Activated CD8-positive, alpha-beta T cell treated with anti-CD3 and anti-CD28 coated beads, Interleukin-2, amount 10 ng/mL, durations not matched to agents 7 days and 5 days (primary cell): ENCODE measurements around the gene SAMD13. TPM values are rescaled to one million over a fixed set of nuclear protein-coding genes. Genes with fewer than 3 reads are reported as not detected.

ENCODE experiments used
- ATAC-seq: fragments of 150-1000 bp; cut with Tn5 transposase; one replicate; pipeline ENCODE4 v1.10.0; 2021; ENCODE audit warnings: moderate library complexity
- CTCF ChIA-PET: fragments of 350-600 bp; sonication (Branson Sonifier 250); formaldehyde crosslinking; loops from one replicate; lab custom pipeline; 2021; ENCODE audit warnings: antibody characterized with exemption; lab: Charles Lee
- POLR2A ChIA-PET: fragments of 350-600 bp; sonication (Branson Sonifier 250); formaldehyde crosslinking; loops from one replicate; lab custom pipeline; 2021; ENCODE audit warnings: antibody characterized with exemption; lab: Charles Lee
- DNase-seq: peaks from one replicate; pipeline ENCODE4 v3.0.0-alpha.2; 2020
- H3K27ac Mint-ChIP-seq: one replicate; pipeline ENCODE4 v1.8.0; 2021; ENCODE audit warnings: mild to moderate bottlenecking, mixed read lengths
- H3K27me3 Mint-ChIP-seq: one replicate; pipeline ENCODE4 v1.8.0; 2021; ENCODE audit warnings: low read depth, mixed read lengths
- H3K36me3 Mint-ChIP-seq: one replicate; pipeline ENCODE4 v1.8.0; 2021; ENCODE audit warnings: low read depth, mixed read lengths
- H3K4me1 Mint-ChIP-seq: one replicate; pipeline ENCODE4 v1.8.0; 2021; ENCODE audit warnings: low read depth, mixed read lengths
- H3K4me3 Mint-ChIP-seq: one replicate; pipeline ENCODE4 v1.8.0; 2021; ENCODE audit warnings: mild to moderate bottlenecking, mixed read lengths
- H3K9me3 Mint-ChIP-seq: one replicate; pipeline ENCODE4 v1.8.0; 2022; ENCODE audit warnings: mixed read lengths; ENCODE audit not compliant: insufficient read depth
- total RNA-seq, 2 experiments: library from RNA; stranded (reverse); gene quantifications; one replicate each; pipeline ENCODE4 v1.2.3, GENCODE V29; 2021

SAMD13 gene
- total RNA-seq, 2 experiments from 2014 or later: 0.29 TPM; not detected in 1

DNA sequence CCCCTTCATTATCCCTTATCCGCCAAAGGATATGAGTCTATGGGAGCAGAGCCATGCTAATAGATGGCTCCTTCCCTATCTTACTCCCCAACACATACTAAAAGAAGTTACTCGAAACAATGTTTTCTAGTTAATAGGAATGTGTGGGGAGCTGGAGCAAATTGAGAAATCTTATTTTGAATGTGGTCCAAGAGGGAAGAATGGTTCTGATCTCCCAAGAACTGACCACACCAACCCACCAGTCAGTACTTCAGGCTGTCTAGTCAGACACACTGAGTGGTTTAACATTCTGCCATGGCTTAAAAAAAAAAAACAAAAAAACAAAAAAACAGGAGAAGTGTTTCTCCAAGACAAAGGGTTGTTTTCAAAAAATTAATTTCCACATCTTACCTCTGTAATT lies 65.3 kb downstream of the SAMD13 start:
- Mint-ChIP-seq H3K4me1 (peaks cover 5% of the 10 kb centered on the region), H3K27ac (no peak overlapping the region), H3K4me3 (no peak overlapping the region), H3K9me3 (no peaks in the 10 kb centered on the region), H3K27me3 (no peaks in the 10 kb centered on the region), H3K36me3 (no peaks in the 10 kb centered on the region)
- DNase-seq (no peak), ATAC-seq (no peak)
- ChIA-PET POLR2A (no interaction called here), CTCF (no interaction called here)

- ATAC-seq: no peak
- ChIA-PET CTCF (no interaction called here), POLR2A (no interaction called here)
- DNase-seq: no peak
- Mint-ChIP-seq H3K36me3 (no peaks in the 10 kb centered on the region), H3K4me1 (peaks cover 5% of the 10 kb centered on the region), H3K9me3 (no peaks in the 10 kb centered on the region), H3K27ac (no peak overlapping the region), H3K4me3 (no peak overlapping the region), H3K27me3 (no peaks in the 10 kb centered on the region)
Measured at GRCh38 chr1:84367219-84367618, 65.7 kb downstream of the SAMD13 start.

DNA sequence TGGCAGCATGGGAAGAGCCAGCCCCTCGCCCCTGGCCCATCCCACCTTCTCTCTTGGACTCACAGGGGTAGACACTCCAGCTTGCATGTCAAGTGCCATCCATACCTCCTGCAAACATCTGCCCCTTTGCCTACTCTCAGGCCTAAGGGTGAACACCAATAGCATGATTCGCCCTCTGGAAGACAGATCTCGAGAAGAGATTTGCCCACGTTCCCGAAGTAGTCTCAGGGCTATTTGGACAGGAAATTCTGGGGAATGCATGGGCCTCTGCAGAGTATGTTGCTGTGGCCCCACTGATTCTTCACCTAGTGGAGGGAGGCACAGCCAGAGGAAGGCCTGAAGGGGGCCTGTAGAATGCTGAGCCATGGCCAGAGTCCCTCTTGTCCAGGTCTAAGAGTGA lies 66.9 kb downstream of the SAMD13 start:
- no peaks in the 10 kb centered on the region for H3K9me3 Mint-ChIP-seq
- H3K27ac Mint-ChIP-seq: no peak overlapping the region
- H3K4me3 Mint-ChIP-seq: no peak overlapping the region
- ChIA-PET POLR2A (no interaction called here), CTCF (no interaction called here)
- no peaks in the 10 kb centered on the region for H3K36me3 Mint-ChIP-seq
- ATAC-seq (no peak), DNase-seq (no peak)
- no peaks in the 10 kb centered on the region for H3K27me3 Mint-ChIP-seq
- H3K4me1 Mint-ChIP-seq: peaks cover 5% of the 10 kb centered on the region

GRCh38 chr1:84370266-84370665 lies 68.8 kb downstream of the SAMD13 start:
- DNase-seq (no peak), ATAC-seq (no peak)
- H3K4me1 Mint-ChIP-seq: peaks cover 5% of the 10 kb centered on the region
- H3K9me3 Mint-ChIP-seq: no peaks in the 10 kb centered on the region
- POLR2A ChIA-PET: no interaction called here
- no peaks in the 10 kb centered on the region for H3K27me3 Mint-ChIP-seq
- H3K4me3 Mint-ChIP-seq: no peak overlapping the region
- H3K36me3 Mint-ChIP-seq: no peaks in the 10 kb centered on the region
- CTCF ChIA-PET: interaction anchor here (0.6 kb wide), 1 partner anchor 63 kb away, joined by 3 read pairs; no protein-coding TSS in a partner anchor
- H3K27ac Mint-ChIP-seq: no peak overlapping the region

DNA sequence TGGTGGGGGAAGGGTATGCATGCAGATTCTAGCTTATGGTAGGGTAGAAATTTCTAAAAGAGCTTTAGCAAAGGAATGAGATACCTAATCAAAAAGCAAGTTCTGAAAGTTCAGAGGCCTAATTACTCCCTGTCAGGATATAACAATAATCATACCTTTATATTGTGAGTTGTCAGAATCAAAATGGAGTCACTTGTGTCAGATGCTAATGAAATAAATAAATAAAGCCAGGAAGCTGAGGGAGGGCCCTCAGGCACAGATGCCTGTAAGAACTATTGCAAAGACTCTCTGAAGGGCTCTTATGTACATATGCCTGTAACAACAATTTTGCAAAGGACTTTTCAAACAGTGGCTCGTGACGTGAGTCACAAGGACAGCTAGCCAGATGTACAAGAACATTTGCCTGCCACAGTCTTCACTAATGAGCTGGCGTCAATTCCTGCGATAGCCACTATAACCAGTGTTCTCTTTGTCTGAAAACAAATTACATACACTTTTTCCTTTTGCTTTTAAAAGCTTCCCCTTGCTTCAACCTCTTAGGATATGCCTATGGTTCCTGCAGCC lies 69.4 kb downstream of the SAMD13 start:
- peaks cover under 1% of the 10 kb centered on the region for H3K4me1 Mint-ChIP-seq
- CTCF ChIA-PET: no interaction called here
- DNase-seq (no peak), ATAC-seq (no peak)
- H3K4me3 Mint-ChIP-seq: no peak overlapping the region
- POLR2A ChIA-PET: no interaction called here
- no peaks in the 10 kb centered on the region for H3K9me3 Mint-ChIP-seq
- H3K36me3 Mint-ChIP-seq: no peaks in the 10 kb centered on the region
- H3K27ac Mint-ChIP-seq: no peak overlapping the region
- H3K27me3 Mint-ChIP-seq: no peaks in the 10 kb centered on the region

DNA sequence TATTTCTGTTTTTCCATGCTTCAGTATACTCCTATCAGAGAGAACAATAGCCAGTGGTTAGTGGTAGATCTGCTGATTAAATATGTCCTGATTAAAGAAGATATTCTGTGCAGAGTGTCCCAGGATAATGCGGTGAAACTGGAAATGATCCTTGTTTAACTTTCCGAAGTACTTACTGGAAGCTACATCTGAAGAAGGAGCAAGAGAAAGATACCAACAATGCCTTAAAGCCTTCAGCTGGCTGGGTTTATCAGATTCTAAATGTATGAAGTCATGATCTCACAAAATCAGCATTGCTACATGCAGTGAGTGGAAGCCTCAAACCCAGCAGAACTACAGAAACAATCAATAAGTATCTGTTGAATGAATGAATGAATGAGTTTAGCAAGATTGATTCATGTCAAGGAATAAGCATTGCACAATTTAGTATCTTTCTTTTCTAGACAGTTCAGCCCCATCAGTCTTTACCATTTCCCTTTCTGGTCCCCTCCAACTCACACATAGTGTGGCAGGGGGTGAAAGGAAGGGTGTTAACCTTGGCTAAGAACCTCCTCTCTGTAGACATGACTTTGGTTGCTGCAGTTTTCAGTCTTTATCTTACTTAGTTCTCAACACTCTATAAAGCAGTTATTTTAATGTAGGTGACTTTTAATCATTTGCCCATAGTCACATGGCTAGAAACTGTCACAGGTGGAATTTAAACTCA lies 72.1 kb downstream of the SAMD13 start:
- no peak for DNase-seq
- H3K36me3 Mint-ChIP-seq: no peaks in the 10 kb centered on the region
- ChIA-PET POLR2A (no interaction called here), CTCF (no interaction called here)
- no peaks in the 10 kb centered on the region for H3K9me3 Mint-ChIP-seq
- no peak for ATAC-seq
- H3K4me3 Mint-ChIP-seq: no peak overlapping the region
- H3K27me3 Mint-ChIP-seq: no peaks in the 10 kb centered on the region
- H3K4me1 Mint-ChIP-seq: no peaks in the 10 kb centered on the region
- no peak overlapping the region for H3K27ac Mint-ChIP-seq

DNA sequence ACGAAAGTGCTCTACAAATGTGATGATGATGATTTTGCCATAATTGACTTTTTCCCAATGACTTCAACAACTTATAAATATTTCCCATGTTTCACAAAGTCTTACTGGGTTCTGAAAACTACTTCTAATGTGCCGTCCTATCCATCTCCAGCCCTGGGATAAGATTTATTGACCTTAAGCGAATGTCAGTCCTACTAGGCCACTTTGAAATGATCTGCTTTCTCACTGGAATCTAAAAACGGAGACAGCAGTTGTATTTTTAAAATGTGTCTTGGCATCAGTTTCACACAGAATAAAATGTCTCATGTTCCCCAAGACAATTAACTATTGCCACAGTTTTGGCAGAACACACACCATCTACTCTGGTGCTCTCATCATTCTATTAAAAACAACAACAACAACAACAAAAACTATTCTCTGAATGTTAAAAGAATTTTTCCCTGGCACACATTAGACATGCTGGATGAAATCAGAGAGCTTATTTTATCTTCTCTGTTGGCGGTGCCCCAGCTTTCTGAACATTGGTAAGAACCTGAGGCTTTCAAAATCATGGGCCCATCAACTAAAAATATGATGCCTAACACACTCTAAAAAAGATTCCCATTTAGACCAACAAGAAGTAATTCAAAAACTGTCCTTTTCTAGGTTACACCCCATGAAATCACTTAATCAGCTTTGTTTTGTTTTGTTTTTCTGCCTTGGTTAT lies 73.6 kb downstream of the SAMD13 start:
- DNase-seq (no peak), ATAC-seq (no peak)
- Mint-ChIP-seq H3K27ac (no peak overlapping the region), H3K9me3 (no peaks in the 10 kb centered on the region), H3K36me3 (no peaks in the 10 kb centered on the region), H3K4me3 (no peak overlapping the region), H3K4me1 (no peaks in the 10 kb centered on the region), H3K27me3 (no peaks in the 10 kb centered on the region)
- POLR2A ChIA-PET: no interaction called here
- CTCF ChIA-PET: interaction anchor here (1.2 kb wide), 1 partner anchor 19 kb away, joined by 3 read pairs; no protein-coding TSS in a partner anchor

DNA sequence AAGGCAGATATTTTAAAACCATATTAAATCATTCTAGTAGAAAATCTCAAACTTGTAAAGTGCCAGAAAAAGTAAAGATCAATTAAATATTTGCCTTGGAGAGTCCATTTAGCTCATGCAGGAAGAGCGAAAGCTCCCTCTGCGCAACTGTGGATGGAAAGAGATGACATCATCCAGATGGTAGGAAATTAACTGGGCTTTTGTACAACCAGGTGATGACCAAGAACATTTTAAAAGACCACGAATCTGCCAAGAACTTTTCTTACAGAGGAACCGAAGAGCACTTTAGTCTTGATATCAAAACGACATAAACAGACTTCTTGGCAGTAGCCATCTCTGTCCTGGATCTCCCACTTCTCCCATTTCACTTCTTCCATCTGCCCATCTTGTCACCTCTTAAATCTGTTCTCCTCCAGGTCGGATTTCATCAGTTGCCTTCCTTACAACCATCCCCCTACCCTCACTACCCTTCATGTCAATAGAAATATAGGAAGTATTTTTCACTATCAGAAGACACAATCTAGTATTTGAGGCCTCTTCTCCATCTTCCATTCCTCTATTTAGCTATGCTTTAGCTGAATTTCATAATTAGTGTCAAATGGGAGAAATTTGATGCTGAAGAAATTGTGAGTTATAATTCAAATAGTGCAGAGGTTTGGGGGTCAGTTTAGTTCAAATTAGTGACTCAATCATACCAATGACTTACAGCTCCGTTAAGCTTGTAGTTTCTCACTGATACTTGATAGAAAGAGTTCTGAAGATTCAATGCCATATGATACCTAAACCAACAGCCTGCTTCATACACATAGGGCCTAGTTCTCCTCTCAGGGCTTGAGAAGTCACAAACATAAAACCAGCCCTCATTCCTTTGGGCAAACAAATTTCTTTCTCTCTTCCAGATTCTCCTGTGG lies 74.7 kb downstream of the SAMD13 start:
- no peaks in the 10 kb centered on the region for H3K36me3 Mint-ChIP-seq
- no peaks in the 10 kb centered on the region for H3K9me3 Mint-ChIP-seq
- ATAC-seq (no peak), DNase-seq (no peak)
- no peak overlapping the region for H3K4me3 Mint-ChIP-seq
- no peak overlapping the region for H3K27ac Mint-ChIP-seq
- CTCF ChIA-PET: interaction anchor here (1.2 kb wide), 1 partner anchor 18 kb away, joined by 3 read pairs; no protein-coding TSS in a partner anchor
- H3K27me3 Mint-ChIP-seq: no peaks in the 10 kb centered on the region
- H3K4me1 Mint-ChIP-seq: no peaks in the 10 kb centered on the region
- POLR2A ChIA-PET: no interaction called here

DNA sequence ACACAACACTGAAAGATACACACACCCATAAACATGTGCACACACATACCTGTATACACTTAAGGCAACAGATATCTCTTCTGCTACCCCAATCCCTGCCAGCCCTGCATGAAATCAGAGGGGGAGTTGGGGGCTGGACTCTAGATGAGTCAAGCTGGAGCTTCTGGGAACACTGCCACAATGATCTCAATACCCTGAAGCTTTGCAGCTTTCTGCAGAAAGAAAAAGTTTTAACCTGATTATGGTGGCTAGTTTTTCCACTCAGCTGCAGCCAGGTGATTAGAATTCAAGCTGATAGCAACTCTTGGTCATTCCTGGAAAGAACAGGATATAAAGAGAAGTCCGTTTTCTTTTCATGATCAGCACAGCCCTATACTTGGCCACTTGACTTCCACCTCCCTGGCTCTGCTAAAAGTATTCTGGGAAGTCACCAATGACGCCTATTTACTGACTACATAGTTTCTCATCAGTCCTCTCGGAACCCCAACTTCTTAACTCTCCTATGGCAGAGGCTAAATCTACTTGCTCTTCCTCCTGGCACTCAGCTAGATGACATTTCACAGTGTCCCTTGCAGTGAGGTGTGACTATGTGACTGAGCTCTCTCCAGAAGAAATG lies 76.1 kb downstream of the SAMD13 start:
- Mint-ChIP-seq H3K27me3 (no peaks in the 10 kb centered on the region), H3K4me3 (no peak overlapping the region), H3K36me3 (no peaks in the 10 kb centered on the region), H3K4me1 (no peaks in the 10 kb centered on the region), H3K9me3 (no peaks in the 10 kb centered on the region), H3K27ac (no peak overlapping the region)
- ATAC-seq (no peak), DNase-seq (no peak)
- ChIA-PET CTCF (no interaction called here), POLR2A (no interaction called here)

DNA sequence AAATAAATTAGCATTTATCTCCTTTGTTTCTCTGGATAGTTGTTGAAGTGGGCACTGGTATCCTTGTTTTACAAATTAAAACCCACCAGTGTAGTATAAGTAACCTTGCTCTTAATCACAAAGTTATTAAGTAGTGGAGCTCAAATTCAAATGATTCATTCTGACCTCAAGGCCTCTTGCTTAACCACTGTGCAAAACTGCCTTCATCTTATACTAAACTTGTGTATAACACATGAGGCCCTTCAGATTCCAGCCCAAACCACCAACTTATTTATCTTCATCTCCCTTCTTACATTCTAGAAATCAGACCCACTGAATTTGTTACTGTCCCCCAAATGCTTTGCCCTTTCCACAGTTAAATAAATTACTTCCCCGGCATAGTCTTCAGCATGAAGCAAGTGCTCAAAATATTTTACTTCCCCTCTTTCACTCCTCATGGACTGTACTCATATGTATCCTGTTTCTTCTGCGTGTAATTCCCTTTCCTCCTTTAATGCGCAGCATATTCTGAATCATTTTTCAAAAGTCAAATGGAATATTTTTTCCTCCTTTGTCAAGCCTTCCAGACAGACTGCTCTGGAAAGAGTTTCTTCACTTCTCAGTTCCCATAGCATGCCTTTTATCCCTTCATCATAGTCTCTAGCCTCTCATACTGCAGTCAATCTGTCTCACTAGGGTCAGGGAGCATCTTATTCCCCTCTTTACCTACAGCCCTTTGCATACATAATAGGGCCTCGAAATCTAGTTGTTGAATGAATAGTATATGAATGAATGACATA lies 77.8 kb downstream of the SAMD13 start:
- no peak overlapping the region for H3K4me3 Mint-ChIP-seq
- no peak for DNase-seq
- ChIA-PET CTCF (interaction anchor here (0.8 kb wide), 1 partner anchor 429 kb away, joined by 3 read pairs; no protein-coding TSS in a partner anchor), POLR2A (no interaction called here)
- ATAC-seq: no peak
- no peaks in the 10 kb centered on the region for H3K27me3 Mint-ChIP-seq
- no peaks in the 10 kb centered on the region for H3K36me3 Mint-ChIP-seq
- H3K27ac Mint-ChIP-seq: no peak overlapping the region
- no peaks in the 10 kb centered on the region for H3K4me1 Mint-ChIP-seq
- no peaks in the 10 kb centered on the region for H3K9me3 Mint-ChIP-seq

- H3K36me3 Mint-ChIP-seq: no peaks in the 10 kb centered on the region
- H3K27me3 Mint-ChIP-seq: peaks cover 3% of the 10 kb centered on the region
- no peak for ATAC-seq
- no peaks in the 10 kb centered on the region for H3K4me1 Mint-ChIP-seq
- H3K9me3 Mint-ChIP-seq: no peaks in the 10 kb centered on the region
- no peak overlapping the region for H3K4me3 Mint-ChIP-seq
- H3K27ac Mint-ChIP-seq: no peak overlapping the region
- ChIA-PET POLR2A (no interaction called here), CTCF (interaction anchor here (0.8 kb wide), 1 partner anchor 430 kb away, joined by 3 read pairs; no protein-coding TSS in a partner anchor)
- DNase-seq: no peak
Measured at GRCh38 chr1:84379917-84380180, 78.3 kb downstream of the SAMD13 start.
